SK-N-SH treated with all-trans-retinoic acid at 6 μM for 48 hours (cell line): Measurements from ENCODE around the gene OR1K1.

ENCODE experiments used
- CSDC2 ChIP-seq: fragments of 250-450 bp; sonication (Bioruptor Pico); IDR thresholded peaks from 2 replicates; pipeline ENCODE4 v1.5.0; 2020; ENCODE audit warnings: mild to moderate bottlenecking, moderate library complexity
- PPARA ChIP-seq: fragments of 250-450 bp; sonication (Bioruptor Pico); IDR thresholded peaks from 2 replicates; pipeline ENCODE4 v1.5.0; 2020; ENCODE audit warnings: mild to moderate bottlenecking, borderline replicate concordance

DNA sequence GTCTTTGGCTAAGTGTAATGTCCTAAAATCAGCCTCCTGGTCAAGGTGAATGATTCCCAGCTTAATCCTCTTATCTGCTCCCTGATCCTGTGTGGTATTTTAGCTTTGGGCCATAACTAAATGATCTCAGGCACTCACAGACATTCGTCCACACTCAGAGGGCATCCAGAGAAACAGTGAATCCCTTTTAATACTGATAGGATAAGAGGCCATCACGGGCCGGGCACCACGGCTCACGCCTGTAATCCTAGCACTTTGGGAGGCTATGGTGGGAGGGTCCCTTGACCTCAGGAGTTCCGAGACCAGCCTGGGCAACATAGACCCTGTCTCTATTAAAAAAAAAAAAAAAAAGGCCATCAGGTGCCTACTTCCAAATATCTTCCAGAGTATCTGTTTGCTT lies 22.1 kb downstream of the OR1K1 start:
- TF ChIP-seq CSDC2 (CRISPR knock-in tag) (no peak), PPARA (no peak)
